ENCODE data around the gene LCT. TPM values are rescaled to one million over a fixed set of nuclear protein-coding genes. Genes with fewer than 3 reads are reported as not detected.

Gene LCT
- total RNA-seq, 2 donors from 2014 or later = 0.11 TPM

DNA sequence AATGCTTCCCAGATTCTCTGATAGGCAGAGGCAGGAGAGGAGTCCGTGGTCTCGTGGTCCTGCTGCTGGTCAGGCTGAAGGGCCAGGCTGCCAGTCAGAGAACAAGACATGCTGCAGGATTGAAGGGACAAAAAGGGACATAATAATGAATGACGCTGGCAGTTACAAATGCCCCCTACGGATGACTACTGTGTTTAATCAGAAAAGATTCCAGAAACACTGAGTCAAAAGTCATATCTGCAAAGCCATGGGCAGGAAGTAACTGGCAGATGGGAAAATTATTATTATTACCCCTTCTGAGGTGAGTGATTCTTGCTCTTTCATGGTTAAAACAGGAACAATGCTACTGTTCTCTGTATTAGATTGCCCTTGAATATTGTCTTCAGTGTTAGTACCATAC is 19.0 kb downstream of the LCT start:
- Mint-ChIP-seq H3K27ac (no peak overlapping the region), H3K27me3 (ENCODE audit: insufficient read depth) (peaks cover 39% of the 10 kb centered on the region), H3K4me1 (no peaks in the 10 kb centered on the region), H3K9me3 (peaks cover 3% of the 10 kb centered on the region), H3K4me3 (no peak overlapping the region), H3K36me3 (ENCODE audit: low read depth) (peaks cover 4% of the 10 kb centered on the region)
- no peak for DNase-seq
- TF ChIP-seq, protein P1, sequence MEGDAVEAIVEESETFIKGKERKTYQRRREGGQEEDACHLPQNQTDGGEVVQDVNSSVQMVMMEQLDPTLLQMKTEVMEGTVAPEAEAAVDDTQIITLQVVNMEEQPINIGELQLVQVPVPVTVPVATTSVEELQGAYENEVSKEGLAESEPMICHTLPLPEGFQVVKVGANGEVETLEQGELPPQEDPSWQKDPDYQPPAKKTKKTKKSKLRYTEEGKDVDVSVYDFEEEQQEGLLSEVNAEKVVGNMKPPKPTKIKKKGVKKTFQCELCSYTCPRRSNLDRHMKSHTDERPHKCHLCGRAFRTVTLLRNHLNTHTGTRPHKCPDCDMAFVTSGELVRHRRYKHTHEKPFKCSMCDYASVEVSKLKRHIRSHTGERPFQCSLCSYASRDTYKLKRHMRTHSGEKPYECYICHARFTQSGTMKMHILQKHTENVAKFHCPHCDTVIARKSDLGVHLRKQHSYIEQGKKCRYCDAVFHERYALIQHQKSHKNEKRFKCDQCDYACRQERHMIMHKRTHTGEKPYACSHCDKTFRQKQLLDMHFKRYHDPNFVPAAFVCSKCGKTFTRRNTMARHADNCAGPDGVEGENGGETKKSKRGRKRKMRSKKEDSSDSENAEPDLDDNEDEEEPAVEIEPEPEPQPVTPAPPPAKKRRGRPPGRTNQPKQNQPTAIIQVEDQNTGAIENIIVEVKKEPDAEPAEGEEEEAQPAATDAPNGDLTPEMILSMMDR (conservative IDR thresholded peaks at IDR 0.05) = no peak
- Histone ChIP-seq H3K4me3 (ENCODE audit: low read length) (no peak overlapping the region), H3K27me3 (ENCODE audit: control insufficient read depth, insufficient read depth, low read length, poor library complexity, severe bottlenecking) (no peaks in the 10 kb centered on the region), H3K9ac (ENCODE audit: extremely low read depth, low read length, poor library complexity, severe bottlenecking) (no peak overlapping the region), H3K4me1 (ENCODE audit: control insufficient read depth, insufficient read depth, low read length) (no peaks in the 10 kb centered on the region), H3K36me3 (ENCODE audit: control insufficient read depth, insufficient read depth, low read length) (peaks cover 6% of the 10 kb centered on the region), H3K9me3 (ENCODE audit: control insufficient read depth, low read length) (peaks cover 9% of the 10 kb centered on the region), H3K27ac (ENCODE audit: low read depth, low read length) (no peak overlapping the region)
- 79 to 92% methylated on average over 4 of the region's 4 CpGs for WGBS, 2 experiments (ENCODE audit: insufficient coverage in 1 of 2, insufficient read length in 1 of 2)

DNA sequence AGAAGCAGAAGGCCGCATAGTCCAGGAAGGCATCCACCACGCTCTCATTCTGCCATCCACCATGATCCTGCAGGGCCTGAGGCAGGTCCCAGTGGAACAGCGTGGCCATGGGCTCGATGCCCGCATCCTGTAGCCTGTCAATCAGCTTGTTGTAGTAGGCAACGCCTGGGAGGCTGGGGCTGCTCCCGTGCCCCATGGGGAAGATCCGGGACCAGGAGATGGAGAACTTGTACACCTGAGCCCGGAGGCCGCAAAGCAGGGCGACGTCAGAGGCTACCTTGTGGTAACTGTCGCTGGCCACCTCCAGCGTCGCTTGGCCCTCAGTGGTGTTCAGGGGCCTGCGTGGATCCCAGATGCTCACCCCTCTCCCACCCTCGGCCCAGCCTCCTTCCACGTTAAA is 19.5 kb downstream of the LCT start:
- peaks cover 4% of the 10 kb centered on the region for H3K9me3 ChIP-seq (ENCODE audit: control insufficient read depth, low read length)
- H3K36me3 Mint-ChIP-seq (ENCODE audit: low read depth) = no peaks in the 10 kb centered on the region
- no peaks in the 10 kb centered on the region for H3K27me3 ChIP-seq (ENCODE audit: control insufficient read depth, insufficient read depth, low read length, poor library complexity, severe bottlenecking)
- no peak overlapping the region for H3K4me3 ChIP-seq (ENCODE audit: low read length)
- no peaks in the 10 kb centered on the region for H3K9me3 Mint-ChIP-seq
- DNase-seq = no peak
- TF ChIP-seq, protein P1 (conservative IDR thresholded peaks at IDR 0.05) = no peak
- H3K27ac ChIP-seq (ENCODE audit: low read depth, low read length) = no peak overlapping the region
- H3K9ac ChIP-seq (ENCODE audit: extremely low read depth, low read length, poor library complexity, severe bottlenecking) = no peak overlapping the region
- H3K4me1 Mint-ChIP-seq = no peaks in the 10 kb centered on the region
- H3K36me3 ChIP-seq (ENCODE audit: control insufficient read depth, insufficient read depth, low read length) = peaks cover 2% of the 10 kb centered on the region
- peaks cover 36% of the 10 kb centered on the region for H3K27me3 Mint-ChIP-seq (ENCODE audit: insufficient read depth)
- H3K4me3 Mint-ChIP-seq = no peak overlapping the region
- H3K4me1 ChIP-seq (ENCODE audit: control insufficient read depth, insufficient read depth, low read length) = no peaks in the 10 kb centered on the region
- 88 to 94% methylated on average over 13 to 18 of the region's 18 CpGs for WGBS, 2 experiments (ENCODE audit: insufficient coverage in 1 of 2, insufficient read length in 1 of 2)
- H3K27ac Mint-ChIP-seq = no peak overlapping the region

DNA sequence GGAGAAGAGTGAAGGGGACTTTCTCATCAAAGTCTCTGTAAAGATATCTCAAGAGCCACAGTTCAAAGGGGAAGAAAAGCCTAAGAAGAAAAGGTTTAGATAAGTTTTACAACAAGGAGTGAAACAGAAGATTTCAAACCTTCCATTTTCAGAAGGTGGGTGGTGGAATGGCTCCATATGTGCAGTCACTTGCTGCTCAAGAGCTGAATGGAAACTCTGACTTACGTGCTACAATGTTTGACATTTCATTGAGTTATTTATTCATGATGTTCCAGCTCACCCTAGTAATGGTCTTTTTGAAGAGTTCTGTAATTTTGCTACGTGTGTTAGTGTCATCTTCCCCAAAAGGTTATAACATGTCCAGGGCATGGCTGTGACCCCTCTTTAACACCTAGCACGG is 21.7 kb downstream of the LCT start:
- Mint-ChIP-seq H3K4me3 (no peak overlapping the region), H3K27me3 (ENCODE audit: insufficient read depth) (peaks cover 46% of the 10 kb centered on the region), H3K36me3 (ENCODE audit: low read depth) (no peaks in the 10 kb centered on the region), H3K9me3 (peaks cover 7% of the 10 kb centered on the region), H3K27ac (no peak overlapping the region), H3K4me1 (no peaks in the 10 kb centered on the region)
- no peak overlapping the region for H3K4me3 ChIP-seq (ENCODE audit: low read length)
- H3K9me3 ChIP-seq (ENCODE audit: control insufficient read depth, low read length) = no peaks in the 10 kb centered on the region
- H3K27me3 ChIP-seq (ENCODE audit: control insufficient read depth, insufficient read depth, low read length, poor library complexity, severe bottlenecking) = no peaks in the 10 kb centered on the region
- no peaks in the 10 kb centered on the region for H3K4me1 ChIP-seq (ENCODE audit: control insufficient read depth, insufficient read depth, low read length)
- no peak overlapping the region for H3K27ac ChIP-seq (ENCODE audit: low read depth, low read length)
- H3K9ac ChIP-seq (ENCODE audit: extremely low read depth, low read length, poor library complexity, severe bottlenecking) = no peak overlapping the region
- TF ChIP-seq, protein P1 (conservative IDR thresholded peaks at IDR 0.05) = no peak
- no peaks in the 10 kb centered on the region for H3K36me3 ChIP-seq (ENCODE audit: control insufficient read depth, insufficient read depth, low read length)
- 90 to 91% methylated on average over 2 of the region's 3 CpGs for WGBS, 2 experiments (ENCODE audit: insufficient coverage in 1 of 2, insufficient read length in 1 of 2)
- no peak for DNase-seq

All from endodermal cell (in vitro differentiated cells).